HG02571 (cell line): ENCODE data around the gene NFIX.

Experiments
- ATAC-seq: cut with Tn5 transposase; IDR thresholded peaks from one replicate; pipeline ENCODE4 v1.9.1; 2021; ENCODE audit warnings: mild to moderate bottlenecking, moderate library complexity; ENCODE audit not compliant: unreplicated experiment

Gene NFIX

DNA sequence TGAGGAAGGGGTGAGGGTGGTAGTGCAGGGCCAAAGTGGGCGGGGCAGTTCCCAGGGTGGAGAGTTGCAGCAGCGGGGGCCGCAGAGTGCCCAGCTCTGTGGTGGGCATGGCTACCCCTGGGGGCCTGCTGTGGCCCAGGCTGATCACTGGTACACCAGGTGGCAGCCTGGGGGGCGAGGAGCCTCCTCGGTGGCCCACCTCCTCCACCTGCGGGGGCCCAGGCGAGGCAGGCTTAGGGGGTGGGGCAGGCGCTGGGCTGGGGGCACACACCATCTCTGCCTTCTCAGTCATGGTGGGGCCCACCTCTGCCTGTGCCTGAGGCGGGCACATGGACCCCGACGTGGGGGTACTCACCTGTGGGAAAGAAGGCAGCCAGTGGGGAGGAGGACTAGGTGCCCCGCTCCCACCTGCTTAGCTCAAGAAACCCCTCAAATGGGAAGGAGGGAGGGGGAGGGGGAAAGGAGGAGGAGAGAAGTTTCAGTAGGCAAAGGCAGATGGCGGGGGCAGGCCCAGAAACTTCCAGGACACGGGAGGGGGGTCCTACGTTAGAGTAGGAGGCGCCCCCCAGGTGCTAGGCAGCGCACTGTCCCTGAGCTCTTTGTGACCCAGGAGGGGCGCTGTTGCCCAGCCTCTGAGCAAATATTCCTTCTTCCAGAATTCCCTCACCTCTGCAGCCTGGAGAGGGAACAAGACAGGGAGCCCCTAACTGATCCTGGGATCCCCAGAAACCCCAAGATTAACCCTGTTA lies 105.7 kb downstream of the NFIX start:
- ATAC-seq, result no peak

GRCh38 chr19:13101590-13102415 lies 106.5 kb downstream of the NFIX start:
- no peak for ATAC-seq

DNA sequence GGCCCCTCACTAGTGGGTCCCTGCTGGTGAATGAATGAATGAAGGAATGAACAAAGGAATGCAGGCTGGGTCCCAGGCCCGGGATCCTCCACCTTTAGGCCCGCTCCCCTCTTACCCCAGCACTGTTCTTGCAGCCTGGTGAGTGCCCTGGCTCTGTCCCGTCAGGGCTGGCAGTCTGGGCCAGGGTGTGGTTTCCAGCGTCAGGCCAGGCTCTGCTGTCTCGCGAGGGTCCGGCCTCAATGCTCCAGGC lies 107.1 kb downstream of the NFIX start:
- ATAC-seq, result no peak

DNA sequence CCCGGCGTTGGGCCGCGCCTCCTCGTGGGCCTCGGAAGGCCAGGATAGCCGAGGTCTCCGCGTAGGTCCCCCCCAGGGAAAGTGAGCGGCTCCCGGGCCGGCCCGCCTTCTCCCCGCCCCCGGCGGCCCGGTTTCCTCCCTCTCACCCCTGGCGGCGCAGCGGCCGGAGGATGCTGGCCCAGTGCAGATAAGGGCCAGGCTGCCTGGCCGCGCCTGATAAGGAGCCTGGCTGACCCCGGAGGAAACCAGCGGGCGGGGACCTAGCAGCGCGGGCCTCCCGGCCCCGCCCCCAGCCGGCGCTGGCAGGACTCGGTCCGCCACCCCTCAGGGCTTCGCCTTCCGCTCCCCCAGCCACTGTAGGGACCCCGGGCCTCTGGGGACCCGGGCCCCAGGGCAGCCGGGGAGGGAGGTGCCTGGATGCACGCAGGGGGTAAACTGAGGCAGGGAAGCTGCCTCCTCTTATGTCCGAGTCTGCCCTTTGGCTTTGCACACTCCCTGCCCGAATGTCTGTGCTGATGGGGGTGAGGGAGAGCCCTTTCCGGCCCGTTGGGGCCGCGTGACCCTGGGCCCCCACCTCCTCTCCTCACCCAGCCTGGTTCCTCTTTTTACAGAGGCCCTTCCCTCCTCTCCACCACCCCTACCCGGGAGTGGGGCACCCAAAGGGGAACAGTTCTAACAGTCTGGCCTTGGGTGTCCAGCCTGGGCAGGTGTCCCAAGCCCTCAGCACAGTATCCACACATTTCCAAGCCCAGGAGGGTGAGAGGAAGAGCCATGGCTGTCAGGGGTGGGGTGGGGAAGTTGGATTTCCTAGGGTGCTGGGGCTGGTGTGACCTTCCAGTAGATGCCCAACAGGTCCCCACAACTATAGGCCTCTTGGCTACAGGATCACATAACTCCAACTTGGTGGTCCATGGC lies 107.6 kb downstream of the NFIX start, which contains the start of gene LYL1:
LYL1 (minus strand) TSS at position 193 of the 915 bp plus-strand sequence. CDS start 1,687 bp downstream, outside the sequence.
- ATAC-seq, result no peak

DNA sequence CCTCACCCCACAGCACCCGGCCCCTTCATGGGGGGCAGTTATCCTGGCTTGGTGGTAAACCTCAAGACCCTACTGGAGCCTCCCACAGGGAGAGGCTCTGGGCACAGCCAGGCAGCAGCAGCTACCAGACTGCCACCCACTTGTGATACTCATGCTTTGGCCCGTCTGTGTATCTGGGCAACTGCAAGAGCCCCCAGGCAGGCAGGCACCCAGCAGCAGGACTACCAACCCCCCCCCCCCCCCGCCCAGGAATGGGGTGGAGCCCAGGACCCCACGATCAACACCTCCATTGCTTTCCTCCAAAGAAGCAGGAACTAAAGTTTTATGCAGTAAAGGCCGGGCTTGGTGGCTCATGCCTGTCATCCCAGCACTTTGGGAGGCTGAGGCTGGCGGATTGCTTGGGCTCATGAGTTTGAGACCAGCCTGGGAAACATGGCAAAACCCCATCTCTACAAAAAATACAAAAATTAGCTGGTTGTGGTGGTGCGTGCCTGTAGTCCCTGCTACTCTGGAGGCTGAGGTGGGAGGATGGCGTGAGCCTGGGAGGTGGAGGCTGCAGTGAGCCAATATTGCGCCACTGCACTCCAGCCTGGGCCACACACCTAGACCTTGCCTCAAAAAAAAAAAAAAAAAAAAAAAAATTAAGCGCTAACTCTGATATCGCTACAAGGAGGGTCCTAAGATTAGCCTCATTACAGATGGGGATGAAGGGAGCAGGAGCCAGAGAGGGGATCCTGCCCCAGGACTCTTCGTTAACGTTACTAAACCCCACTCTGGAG lies 108.5 kb downstream of the NFIX start:
- no peak for ATAC-seq

DNA sequence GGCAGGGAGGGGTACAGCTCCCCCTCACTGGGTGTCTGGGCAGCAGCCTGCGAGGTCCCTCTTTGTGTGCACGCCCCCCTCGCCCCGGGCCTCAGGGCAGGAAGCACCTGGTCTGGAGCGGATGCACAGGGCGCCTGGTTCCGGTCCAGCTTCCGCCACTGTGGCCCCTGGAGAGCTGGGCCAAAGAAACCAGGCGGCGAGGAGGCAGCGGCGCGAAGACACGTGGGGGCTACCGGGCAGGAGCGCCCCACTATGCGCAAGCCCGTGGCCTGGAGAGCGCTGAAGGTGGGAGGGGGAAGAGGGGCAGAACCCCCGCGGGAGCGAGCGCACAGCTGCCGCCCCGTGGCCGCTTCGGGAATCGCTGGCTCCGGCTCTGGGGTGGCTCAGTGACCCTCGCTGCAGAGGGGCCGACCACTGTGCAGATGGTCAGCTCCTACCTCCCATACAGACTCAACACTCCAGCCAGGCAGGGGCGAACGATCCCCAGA lies 109.1 kb downstream of the NFIX start:
- peak; percentile 32 for ATAC-seq

DNA sequence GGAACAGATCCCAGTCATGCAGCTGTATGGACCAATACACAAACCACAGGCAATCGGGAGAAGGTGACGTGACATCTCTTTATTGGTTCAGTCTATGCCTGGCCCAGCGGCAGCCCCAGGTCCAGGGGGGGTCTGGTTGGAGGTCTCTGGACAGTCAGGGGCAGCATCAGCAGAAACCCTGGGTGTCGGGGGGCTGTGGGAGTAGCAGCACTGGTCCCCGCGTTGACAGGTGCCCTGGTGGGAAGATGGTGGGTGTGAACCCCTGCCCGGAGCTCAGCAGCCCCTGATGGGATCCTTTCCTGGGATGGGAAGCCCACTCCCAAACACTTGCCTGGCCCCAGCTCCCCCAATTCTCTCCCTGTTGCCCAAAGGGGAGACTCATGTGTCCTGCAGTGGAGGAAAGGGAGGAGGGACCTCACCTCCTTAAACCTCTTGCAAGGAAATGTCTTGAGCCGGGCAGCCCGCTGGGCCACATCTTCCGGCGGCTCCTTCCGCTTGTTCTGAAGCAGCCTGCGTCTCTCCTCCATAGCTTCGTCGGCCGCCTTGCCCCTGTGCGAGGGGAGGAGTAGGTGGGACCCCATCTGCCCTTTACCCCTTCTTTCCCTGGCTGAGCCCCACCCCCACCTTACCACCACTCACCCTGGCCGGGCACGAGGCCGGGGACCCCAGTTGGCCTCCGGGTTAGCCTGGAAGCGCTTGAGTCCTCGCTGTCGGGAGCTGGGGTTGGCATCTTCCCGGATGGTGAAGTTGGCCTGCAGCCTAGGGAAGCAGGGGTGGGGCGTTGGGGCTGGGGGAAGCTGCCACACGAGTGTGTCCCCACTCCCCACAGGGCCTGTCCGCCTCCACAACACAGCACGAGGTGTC lies 109.8 kb downstream of the NFIX start:
- peak; percentile 11 for ATAC-seq

DNA sequence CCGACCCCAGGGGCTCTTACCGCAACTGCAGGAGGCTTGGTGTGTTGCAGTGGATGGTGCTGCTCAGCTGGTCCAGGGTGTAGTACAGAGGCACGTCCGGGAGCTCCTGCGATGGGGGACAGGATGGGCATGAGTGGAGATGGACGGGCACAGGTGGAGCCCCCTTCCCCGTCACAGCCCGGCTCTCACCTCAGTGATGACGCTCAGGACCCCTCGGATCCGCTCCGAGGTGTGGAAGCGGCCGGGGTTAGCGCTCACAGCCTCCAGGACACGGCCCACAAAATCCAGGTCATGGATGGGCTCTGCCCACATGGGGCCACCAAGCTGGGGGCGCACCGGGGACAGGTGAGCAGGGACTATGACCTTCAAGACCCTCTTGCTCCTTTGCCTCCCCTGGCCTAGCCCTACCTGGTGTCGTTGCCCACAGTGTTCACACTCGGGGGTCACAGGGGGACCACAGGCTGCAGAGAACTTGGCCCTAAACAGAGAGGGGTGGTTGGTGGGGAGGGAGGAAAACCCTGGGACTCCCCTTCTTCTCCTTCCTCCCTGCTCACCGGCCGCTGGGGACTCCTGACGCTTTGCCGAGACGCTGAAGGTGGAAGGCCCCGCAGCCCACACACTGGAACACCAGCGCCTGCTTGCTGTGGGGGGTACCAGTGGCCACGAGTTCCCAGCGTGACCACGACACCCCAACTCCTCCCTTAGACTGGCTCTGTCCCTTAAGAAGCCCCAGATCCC lies 114.3 kb downstream of the NFIX start:
- no peak for ATAC-seq

GRCh38 chr19:13110099-13110610 lies 114.9 kb downstream of the NFIX start:
- ATAC-seq, result no peak

GRCh38 chr19:13112555-13112954 lies 117.3 kb downstream of the NFIX start:
- no peak for ATAC-seq

DNA sequence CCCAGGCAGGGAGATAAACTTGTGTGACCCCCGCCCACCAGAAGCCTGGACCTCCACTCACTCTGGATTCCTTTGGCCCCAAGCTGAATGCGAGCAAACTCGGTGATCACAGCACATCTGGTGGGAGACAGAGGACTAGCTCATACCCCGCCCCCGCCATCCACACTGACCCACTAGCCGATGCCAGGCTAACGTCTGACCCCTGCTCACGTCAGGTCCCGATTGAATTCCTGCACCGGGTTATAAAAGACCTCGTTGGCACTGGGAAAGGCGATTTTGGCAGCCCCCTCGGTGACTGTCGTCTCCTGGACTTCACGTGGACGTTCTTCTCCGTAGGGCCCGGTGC lies 120.6 kb downstream of the NFIX start:
- no peak for ATAC-seq

DNA sequence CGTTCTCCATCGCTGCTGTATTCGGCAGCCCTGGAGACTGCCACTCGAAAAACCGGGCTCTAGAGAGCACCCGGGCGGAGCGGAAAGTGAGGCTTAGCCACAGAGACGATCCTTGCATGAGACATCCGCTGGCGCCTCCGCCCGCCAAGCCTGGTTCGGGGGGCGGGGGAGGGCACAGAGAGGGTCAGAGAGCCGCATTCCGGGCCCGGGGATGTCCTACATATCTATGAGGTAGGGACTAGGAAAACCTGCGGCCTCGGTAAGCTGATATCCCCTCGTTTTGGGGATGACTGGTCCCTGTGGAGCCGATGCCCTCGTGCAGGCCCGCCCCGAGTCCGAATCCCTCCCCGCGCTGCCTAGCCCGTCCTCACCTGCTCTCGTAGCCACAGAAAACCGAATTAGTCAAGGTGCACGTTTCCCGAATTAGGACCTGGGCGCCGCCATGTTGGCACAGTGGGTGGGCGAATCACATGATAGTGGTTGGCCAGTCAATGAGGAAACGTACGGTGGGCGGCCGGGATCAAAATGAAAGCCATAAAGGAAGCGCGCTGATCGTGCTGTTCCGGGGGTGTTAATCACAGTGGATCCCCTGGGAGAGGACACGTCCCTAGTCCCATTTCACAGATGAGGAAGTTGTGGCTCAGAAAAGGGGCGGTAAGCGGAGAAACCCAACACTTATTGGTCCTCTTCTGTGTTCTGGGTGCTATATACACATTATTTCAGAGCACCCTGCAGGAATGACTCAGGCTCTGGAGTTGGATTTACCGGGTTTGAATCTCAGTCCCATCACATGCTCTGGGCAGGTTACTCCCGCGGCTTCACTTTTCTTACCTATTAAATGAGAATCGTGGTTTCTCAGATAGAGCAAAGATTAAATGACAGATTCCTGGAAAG lies 121.3 kb downstream of the NFIX start, which contains the start of gene TRMT1:
TRMT1 (minus strand) TSS at position 459 of the 894 bp plus-strand sequence; CDS start at position 118, 341 bp downstream.
- peak; percentile 49 for ATAC-seq

GRCh38 chr19:13117176-13117771 lies 122.0 kb downstream of the NFIX start:
- ATAC-seq, result no peak

- ATAC-seq, result peak; percentile 50
Observed at GRCh38 chr19:13117772-13118423, 122.6 kb downstream of the NFIX start, which contains the start of gene NACC1. TSS of gene NACC1 (plus strand) at chr19:13118264. CDS start at chr19:13135208, 16,944 bp downstream.

GRCh38 chr19:13118424-13119193 lies 123.3 kb downstream of the NFIX start:
- peak; percentile 2 for ATAC-seq

DNA sequence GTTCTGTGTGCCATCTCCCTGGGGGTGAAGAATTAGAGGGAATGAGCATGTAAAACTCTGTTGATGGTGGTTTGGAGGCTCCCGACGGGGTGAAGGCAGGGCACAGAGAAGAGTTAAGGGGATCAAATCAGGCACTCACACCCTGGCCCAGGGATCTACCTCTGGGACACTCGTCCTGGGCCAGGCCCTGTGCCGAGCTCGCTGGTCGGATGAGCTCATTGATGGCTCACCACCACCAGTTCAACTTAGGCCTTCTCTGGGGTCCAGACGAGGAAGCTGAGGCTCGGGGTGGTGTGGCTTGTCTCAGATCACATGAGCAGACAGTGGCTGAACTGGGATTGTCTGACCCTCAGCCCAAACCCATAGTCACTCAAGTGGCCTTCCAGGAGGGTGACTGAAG lies 124.4 kb downstream of the NFIX start:
- ATAC-seq, result no peak
